ENCODE data around the gene KLHL28.

DNA sequence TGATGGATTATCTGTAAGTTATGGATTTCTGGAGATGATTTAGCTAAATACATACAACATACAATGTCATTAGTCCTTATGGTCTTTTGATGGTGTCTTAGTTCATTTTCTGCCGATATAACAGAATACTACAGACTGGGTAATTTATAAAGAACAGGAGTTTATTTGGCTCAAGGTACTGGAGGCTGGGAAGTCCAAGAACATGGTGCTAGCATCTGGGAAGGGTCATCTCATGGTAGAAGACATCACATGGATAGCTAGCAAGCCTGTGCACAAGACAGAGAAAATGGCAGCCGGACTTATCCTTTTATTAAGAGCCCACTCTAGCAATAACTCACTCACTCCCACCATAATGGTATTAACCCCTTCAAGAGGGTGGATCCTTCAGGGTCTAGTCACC lies 24.2 kb downstream of the KLHL28 start:
- TF ChIP-seq, protein P1, sequence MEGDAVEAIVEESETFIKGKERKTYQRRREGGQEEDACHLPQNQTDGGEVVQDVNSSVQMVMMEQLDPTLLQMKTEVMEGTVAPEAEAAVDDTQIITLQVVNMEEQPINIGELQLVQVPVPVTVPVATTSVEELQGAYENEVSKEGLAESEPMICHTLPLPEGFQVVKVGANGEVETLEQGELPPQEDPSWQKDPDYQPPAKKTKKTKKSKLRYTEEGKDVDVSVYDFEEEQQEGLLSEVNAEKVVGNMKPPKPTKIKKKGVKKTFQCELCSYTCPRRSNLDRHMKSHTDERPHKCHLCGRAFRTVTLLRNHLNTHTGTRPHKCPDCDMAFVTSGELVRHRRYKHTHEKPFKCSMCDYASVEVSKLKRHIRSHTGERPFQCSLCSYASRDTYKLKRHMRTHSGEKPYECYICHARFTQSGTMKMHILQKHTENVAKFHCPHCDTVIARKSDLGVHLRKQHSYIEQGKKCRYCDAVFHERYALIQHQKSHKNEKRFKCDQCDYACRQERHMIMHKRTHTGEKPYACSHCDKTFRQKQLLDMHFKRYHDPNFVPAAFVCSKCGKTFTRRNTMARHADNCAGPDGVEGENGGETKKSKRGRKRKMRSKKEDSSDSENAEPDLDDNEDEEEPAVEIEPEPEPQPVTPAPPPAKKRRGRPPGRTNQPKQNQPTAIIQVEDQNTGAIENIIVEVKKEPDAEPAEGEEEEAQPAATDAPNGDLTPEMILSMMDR (IDR thresholded peaks at IDR 0.05; ENCODE audit: insufficient read depth, low read length, poor library complexity, severe bottlenecking) = no peak
- no peak for TF ChIP-seq EZH2phosphoT487 (conservative IDR thresholded peaks at IDR 0.05; ENCODE audit: low read length)
